ENCODE measurements around the gene PRODH.
"Not testable (repeated sequence)": the region's sequence is repeated elsewhere in the genome, so short reads cannot be mapped to it uniquely, and the experiment has no call there.

DNA sequence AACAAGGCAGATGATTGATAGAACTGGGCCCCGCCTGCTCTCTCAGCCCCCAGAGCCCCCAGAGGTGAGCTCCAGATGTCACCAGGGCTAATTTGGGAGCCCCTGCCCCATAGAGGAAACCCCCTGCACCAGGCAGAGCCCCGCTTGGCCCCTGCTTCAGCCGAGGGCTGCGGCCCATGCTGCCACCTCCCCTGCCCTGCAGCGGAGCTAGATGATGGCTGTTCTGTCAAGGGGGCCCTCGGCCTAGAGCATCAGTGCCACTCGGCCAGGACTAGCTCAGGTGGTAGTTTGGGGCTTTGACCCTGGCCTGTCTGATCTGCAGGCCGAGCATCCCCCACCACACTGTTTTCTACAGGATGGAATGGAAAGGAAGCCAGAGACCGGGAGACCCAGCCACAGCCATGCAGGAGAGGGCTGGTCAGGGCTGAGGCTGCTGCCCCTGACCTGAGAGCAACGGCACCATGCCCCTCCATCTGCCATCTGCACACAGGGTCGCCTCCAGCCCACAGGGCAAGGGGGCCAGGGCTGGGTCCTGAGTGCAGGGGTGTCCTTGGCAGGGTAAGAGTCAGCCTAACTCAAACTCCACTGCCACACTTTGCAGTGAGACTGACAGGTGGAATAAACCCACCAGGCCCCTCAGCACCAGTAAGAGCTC, 24.2 kb upstream of the PRODH start:
- TF ChIP-seq GLIS3 (CRISPR knock-in tag; IDR thresholded peaks at IDR 0.05); ARNTL (CRISPR knock-in tag; IDR thresholded peaks at IDR 0.05; ENCODE audit: borderline replicate concordance, low read depth); ZFP30 (CRISPR knock-in tag; IDR thresholded peaks at IDR 0.05); ZFP3 (CRISPR knock-in tag; IDR thresholded peaks at IDR 0.05): not testable (repeated sequence)

All from SK-N-SH treated with all-trans-retinoic acid at 6 μM for 48 hours (cell line).